Testis (tissue), 3 donors: ENCODE results near the gene ACSS2. TPM values are rescaled to one million over a fixed set of nuclear protein-coding genes. Genes with fewer than 3 reads are reported as not detected.

Experiments
- DNase-seq: peaks from one replicate; pipeline ENCODE4 v3.0.0-alpha.2; 2019
- H3K27ac ChIP-seq, 2 donors: fragments of 200-600 bp; sonication (generic); one replicate each; pipeline ENCODE4 v1.5.1; 2019
- H3K27me3 ChIP-seq: fragments of 200-600 bp; sonication (generic); one replicate; pipeline ENCODE4 v1.5.1; 2019
- H3K36me3 ChIP-seq: fragments of 200-600 bp; sonication (generic); one replicate; pipeline ENCODE4 v1.5.1; 2017; ENCODE audit warnings: low read depth; ENCODE audit errors: missing control alignments
- H3K4me1 ChIP-seq: fragments of 200-600 bp; sonication (generic); one replicate; pipeline ENCODE4 v1.5.1; 2019
- H3K4me3 ChIP-seq, 2 donors: fragments of 200-600 bp; sonication (generic); one replicate each; pipeline ENCODE4 v1.5.1; 2017 to 2019
- H3K9me3 ChIP-seq: fragments of 200-600 bp; sonication (generic); one replicate; pipeline ENCODE4 v1.5.1; 2017
- CTCF ChIP-seq, 3 experiments: fragments of 450-650 bp in 2 of 3; fragments of 200-600 bp in 1 of 3; sonication (generic) in 1 of 3; IDR thresholded peaks; one replicate each; pipeline ENCODE4 v1.5.1; 2016 to 2019; ENCODE audit warnings: antibody characterized with exemption in 3 of 3, mild to moderate bottlenecking in 2 of 3, moderate library complexity in 1 of 3
- POLR2A ChIP-seq: fragments of 450-650 bp; IDR thresholded peaks from one replicate; pipeline ENCODE4 v1.6.1; 2017; ENCODE audit warnings: antibody characterized with exemption, mild to moderate bottlenecking, moderate library complexity
- WGBS, 2 donors: methylation state at CpG; one replicate each; pipeline ENCODE4 v1.1.5; 2018; 5-methylcytosine and 5-hydroxymethylcytosine counted together
- intact Hi-C: fragments of 100-400 bp; cut with DNase I; formaldehyde crosslinking; loops from one replicate; pipeline ENCODE4 v1.15.1; 2023; ENCODE audit warnings: low total_unique reads
- polyA plus RNA-seq: library from polyadenylated mRNA; stranded (reverse); fragments of 350-450 nt; fragmentation: Illumina TruSeq; extraction: RNeasy Lipid Tissue Mini Kit (QIAGEN cat#74804); gene quantifications from one replicate; pipeline ENCODE4 v1.2.3, GENCODE V29; 2014; ENCODE audit warnings: low read depth, low replicate concordance; ENCODE audit not compliant: insufficient read depth
- total RNA-seq, 2 donors: library from RNA; depleted of rRNA; stranded (reverse); fragments of >200 nt; gene quantifications; one replicate each; pipeline ENCODE4 v1.2.3, GENCODE V29; 2016

The ACSS2 gene
- total and polyA plus RNA-seq, 3 donors from 2014 or later, result 39.7 to 63.7 (median 58.2) TPM

DNA sequence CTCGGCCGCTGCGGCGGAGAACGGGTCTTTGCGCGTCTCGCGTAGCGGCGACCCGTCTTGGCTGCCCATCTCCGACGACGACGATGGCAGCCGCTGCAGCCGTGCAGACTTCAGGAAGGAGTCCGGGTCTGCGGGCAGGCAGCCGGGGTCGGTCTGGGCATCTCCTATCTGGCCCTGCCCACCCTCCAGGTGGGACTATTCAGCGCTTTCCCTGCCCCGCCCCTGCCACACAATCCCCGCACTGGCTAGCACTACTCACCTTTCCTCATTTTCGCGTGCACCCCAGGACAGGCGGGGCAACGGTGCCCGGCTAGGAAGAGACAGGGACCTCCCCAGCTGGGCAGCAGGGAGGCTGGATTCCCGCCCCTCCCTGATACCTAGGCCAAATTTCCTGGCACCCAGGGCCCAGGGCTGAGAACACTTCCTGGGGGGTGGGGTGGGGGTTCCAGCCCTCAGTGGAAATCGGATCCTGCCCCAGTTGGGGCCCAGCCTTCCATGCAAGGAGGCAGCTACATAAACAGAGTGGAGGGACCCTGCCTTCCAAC, 12.9 kb upstream of the ACSS2 start:
- Histone ChIP-seq H3K36me3 (no peaks in the 10 kb centered on the region), H3K4me3 (peak overlapping the region in 1 of 2 donors; percentile 12), H3K9me3 (no peaks in the 10 kb centered on the region), H3K27me3 (no peaks in the 10 kb centered on the region), H3K4me1 (no peaks in the 10 kb centered on the region), H3K27ac (no peak overlapping the region)
- intact Hi-C loops, result no loop called here
- 51 to 58% methylated on average over 27 to 32 of the region's 32 CpGs for WGBS, 2 donors
- no peak for TF ChIP-seq POLR2A
- no peak for TF ChIP-seq CTCF (IDR thresholded peaks at IDR 0.05)
- DNase-seq, result no peak

DNA sequence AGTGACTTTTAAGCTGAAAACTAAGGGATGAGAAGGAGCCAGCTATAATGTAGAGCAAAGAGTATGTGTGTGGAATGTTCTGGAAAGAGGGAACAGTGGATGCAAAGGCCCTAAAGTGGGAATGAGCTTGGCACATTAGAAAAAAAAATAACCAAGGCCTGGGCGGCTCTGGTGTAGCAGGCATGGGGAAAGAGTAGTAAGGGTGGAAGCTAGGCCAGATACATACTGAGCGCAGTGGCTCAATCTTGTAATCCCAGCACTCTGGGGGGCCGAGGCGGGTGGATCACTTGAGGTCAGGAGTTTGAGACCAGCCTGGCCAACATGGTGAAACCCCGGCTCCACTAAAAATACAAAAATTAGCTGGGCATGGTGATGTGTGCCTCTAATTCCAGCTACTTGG, 12.2 kb upstream of the ACSS2 start:
- intact Hi-C loops, result no loop called here
- Histone ChIP-seq H3K27ac (no peak overlapping the region), H3K4me1 (no peaks in the 10 kb centered on the region), H3K9me3 (no peaks in the 10 kb centered on the region), H3K27me3 (no peaks in the 10 kb centered on the region), H3K36me3 (no peaks in the 10 kb centered on the region), H3K4me3 (no peak overlapping the region)
- no peak for DNase-seq
- TF ChIP-seq POLR2A (no peak), CTCF (IDR thresholded peaks at IDR 0.05) (no peak)
- 86 to 94% methylated on average over 5 of the region's 5 CpGs for WGBS, 2 donors

DNA sequence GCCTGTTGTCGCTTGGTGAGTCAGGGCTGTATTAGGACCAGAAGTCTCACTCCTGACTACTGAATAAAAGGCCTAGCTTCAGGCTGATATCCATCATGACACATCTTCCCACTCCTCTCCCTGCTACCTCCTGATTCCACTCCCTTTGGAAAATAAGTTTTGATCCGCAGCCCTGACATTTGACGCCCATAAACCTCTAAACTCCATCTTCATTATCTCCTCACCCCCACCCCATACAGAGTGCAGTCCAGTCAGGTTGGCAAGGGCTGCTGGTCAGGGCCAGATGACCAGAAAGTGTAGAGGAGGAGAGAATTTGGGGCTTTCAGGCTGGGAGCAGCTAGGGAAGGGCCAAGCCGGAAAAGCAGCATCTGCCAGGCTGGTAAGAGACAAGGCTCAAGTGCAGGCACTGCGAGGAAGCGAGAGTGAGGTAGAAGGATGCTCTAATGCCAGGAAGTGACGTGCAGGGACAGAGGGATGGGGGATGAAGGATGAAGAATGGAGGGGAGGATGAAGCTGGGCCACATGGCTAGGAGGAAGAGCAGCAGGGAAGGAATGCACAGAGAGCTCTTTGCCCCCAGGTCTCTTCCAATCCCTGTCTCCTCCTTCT, 5.0 kb upstream of the ACSS2 start:
- WGBS, 2 donors, result 92 to 95% methylated on average over 7 of the region's 7 CpGs
- H3K4me3 ChIP-seq, result no peak overlapping the region
- H3K9me3 ChIP-seq, result no peaks in the 10 kb centered on the region
- intact Hi-C loops, result loop anchor here (5.0 kb wide), 2 partner anchors 86 to 221 kb away; partner anchors contain the start of genes GSS, MYH7B and TRPC4AP
- H3K27ac ChIP-seq, result no peak overlapping the region
- no peaks in the 10 kb centered on the region for H3K27me3 ChIP-seq
- TF ChIP-seq POLR2A, result no peak
- no peak for TF ChIP-seq CTCF (IDR thresholded peaks at IDR 0.05)
- H3K36me3 ChIP-seq, result no peaks in the 10 kb centered on the region
- H3K4me1 ChIP-seq, result peaks cover 18% of the 10 kb centered on the region
- DNase-seq, result no peak

GRCh38 chr20:34871966-34872621, 4.3 kb upstream of the ACSS2 start:
- H3K4me3 ChIP-seq, result peak overlapping the region; percentile 59 to 74
- WGBS, 2 donors, result 31 to 36% methylated on average over 10 of the region's 10 CpGs
- TF ChIP-seq CTCF (IDR thresholded peaks at IDR 0.05) (no peak), POLR2A (no peak)
- intact Hi-C loops, result loop anchor here (5.0 kb wide), 2 partner anchors 85 to 220 kb away; partner anchors contain the start of genes GSS, MYH7B and TRPC4AP
- DNase-seq, result no peak
- peak overlapping the region in 1 of 2 donors; percentile 39 for H3K27ac ChIP-seq
- H3K9me3 ChIP-seq, result no peaks in the 10 kb centered on the region
- no peaks in the 10 kb centered on the region for H3K36me3 ChIP-seq
- H3K4me1 ChIP-seq, result peaks cover 19% of the 10 kb centered on the region
- no peaks in the 10 kb centered on the region for H3K27me3 ChIP-seq
